Ovary (tissue), 9 donors: Measurements from ENCODE around the gene SLC5A5. TPM values are rescaled to one million over a fixed set of nuclear protein-coding genes. Genes with fewer than 3 reads are reported as not detected.

ENCODE experiments used
- DNase-seq, 5 donors: peaks; one replicate each; pipeline ENCODE4 v3.0.0-alpha.2; 2019 to 2020
- H3K27ac ChIP-seq, 2 donors: fragments of 200-600 bp; one replicate each; pipeline versions ENCODE4 v1.5.1 to v1.8.0; 2019 to 2022
- H3K27me3 ChIP-seq: fragments of 200-600 bp; one replicate; pipeline ENCODE4 v1.8.0; 2022
- H3K36me3 ChIP-seq: fragments of 200-600 bp; sonication (generic); one replicate; pipeline ENCODE4 v1.5.1; 2019
- H3K4me1 ChIP-seq: one replicate; pipeline ENCODE4 v1.8.1; 2013; ENCODE audit warnings: mild to moderate bottlenecking, moderate library complexity; ENCODE audit not compliant: insufficient read depth
- H3K4me3 ChIP-seq: fragments of 200-600 bp; sonication (generic); one replicate; pipeline ENCODE4 v1.5.1; 2017
- H3K9me3 ChIP-seq, 2 donors: fragments of 200-600 bp in 1 of 2; sonication (generic) in 1 of 2; one replicate each; pipeline versions ENCODE4 v1.5.1 to v1.8.1; 2013 to 2019; ENCODE audit warnings: mild to moderate bottlenecking in 1 of 2, moderate library complexity in 1 of 2
- CTCF ChIP-seq, 3 donors: fragments of 450-650 bp in 2 of 3; fragments of 200-600 bp in 1 of 3; IDR thresholded peaks; one replicate each; pipeline versions ENCODE4 v1.5.1 to v1.8.0; 2016 to 2022; ENCODE audit warnings: antibody characterized with exemption in 3 of 3, mild to moderate bottlenecking in 1 of 3
- EP300 ChIP-seq: sonication (generic); formaldehyde crosslinking; IDR thresholded peaks from one replicate; pipeline ENCODE4 v1.6.1; 2017; ENCODE audit warnings: antibody characterized with exemption
- POLR2A ChIP-seq: fragments of 450-650 bp; IDR thresholded peaks from one replicate; pipeline ENCODE4 v1.6.1; 2017; ENCODE audit warnings: antibody characterized with exemption, mild to moderate bottlenecking, moderate library complexity
- WGBS, 3 donors: extraction: QIAGEN DNeasy Blood & Tissue Kit in 1 of 3; methylation state at CpG; one replicate each; pipeline versions ENCODE4 v1.1.5 to v1.1.7; 2013 to 2017; 5-methylcytosine and 5-hydroxymethylcytosine counted together
- intact Hi-C, 4 donors: fragments of 100-400 bp; cut with DNase I; formaldehyde crosslinking; loops; one replicate each; pipeline versions ENCODE4 v1.11.0 to v1.15.1; 2022 to 2023
- polyA plus RNA-seq, 2 donors: library from polyadenylated mRNA; stranded (reverse); fragments of 200-250 nt in 1 of 2; fragments of 350-450 nt in 1 of 2; fragmentation: Illumina TruSeq in 1 of 2; extraction: RNeasy Lipid Tissue Mini Kit (QIAGEN cat#74804) in 1 of 2; gene quantifications; one replicate each; pipeline ENCODE4 v1.2.3, GENCODE V29; 2013 to 2014
- total RNA-seq, 7 donors: library from RNA; depleted of rRNA in 2 of 7; stranded (reverse); fragments of >200 nt in 2 of 7; fragmentation: NEBNext Ultra II Directional in 3 of 7; extraction: Animal tissue kit (Norgen Biotek cat#: 25700) in 3 of 7; gene quantifications; one replicate each; pipeline versions ENCODE4 v1.1.0 to v1.2.4, GENCODE V29; 2016 to 2023
- donor health status: DM: no; HTN: no; CAD: no; lungs with moderate emphysema.
- donor health status: DM: no; HTN: no; CAD: no.
- donor health status: Bipolar disorder and iron deficiency.
- donor health status: DM: yes; HTN: yes; CAD: no.
- donor health status: DM: no; HTN: no; CAD: no.
- donor health status: DM: yes; HTN: yes; CAD: no.

The SLC5A5 gene
- total and polyA plus RNA-seq, 9 donors, result 0.07 TPM; not detected in 8

GRCh38 chr19:17841371-17841809 is 30.4 kb upstream of the SLC5A5 start:
- H3K27me3 ChIP-seq, result no peaks in the 10 kb centered on the region
- intact Hi-C loops, result no loop called here
- H3K4me3 ChIP-seq, result peak overlapping the region; percentile 22
- H3K36me3 ChIP-seq, result no peaks in the 10 kb centered on the region
- no peak for DNase-seq
- no peaks in the 10 kb centered on the region for H3K9me3 ChIP-seq
- peaks cover 7% of the 10 kb centered on the region for H3K4me1 ChIP-seq
- TF ChIP-seq POLR2A, result peak; percentile 50
- no peak for TF ChIP-seq EP300
- no peak for TF ChIP-seq CTCF (IDR thresholded peaks at IDR 0.05)
- H3K27ac ChIP-seq, result peak overlapping the region; percentile 66 to 92
- WGBS, 3 donors, result 7 to 23% (median 9%) methylated on average over 27 to 30 of the region's 30 CpGs

- H3K4me3 ChIP-seq, result peak overlapping the region; percentile 28
- DNase-seq, result peak; percentile 99 to 100 (median 99)
- TF ChIP-seq CTCF (IDR thresholded peaks at IDR 0.05) (peak in 2 of 3 donors; percentile 9 to 17), EP300 (no peak), POLR2A (peak; percentile 94)
These were observed 29.7 kb upstream of the SLC5A5 start for GRCh38 chr19:17841810-17842662.

GRCh38 chr19:17842663-17843291 is 29.0 kb upstream of the SLC5A5 start:
- Histone ChIP-seq H3K4me3 (peak overlapping the region; percentile 28), H3K36me3 (no peaks in the 10 kb centered on the region), H3K4me1 (peaks cover 7% of the 10 kb centered on the region), H3K9me3 (no peaks in the 10 kb centered on the region), H3K27me3 (no peaks in the 10 kb centered on the region), H3K27ac (peak overlapping the region; percentile 87 to 92)
- DNase-seq, result peak; percentile 44 to 74 (median 63)
- TF ChIP-seq CTCF (IDR thresholded peaks at IDR 0.05), result no peak
- no peak for TF ChIP-seq EP300
- TF ChIP-seq POLR2A, result no peak
- WGBS, 3 donors, result 16 to 18% (median 17%) methylated on average over 19 to 20 of the region's 20 CpGs
- intact Hi-C loops, result no loop called here

More at GRCh38 chr19:17841810-17842662, 29.7 kb upstream of the SLC5A5 start:
- WGBS, 3 donors, result 3 to 7% (median 5%) methylated on average over 45 to 56 of the region's 56 CpGs
- Histone ChIP-seq H3K27ac (peak overlapping the region; percentile 87 to 92), H3K36me3 (no peaks in the 10 kb centered on the region), H3K9me3 (no peaks in the 10 kb centered on the region), H3K27me3 (no peaks in the 10 kb centered on the region), H3K4me1 (peaks cover 7% of the 10 kb centered on the region)
- intact Hi-C loops, result no loop called here

- peaks cover 12% of the 10 kb centered on the region for H3K4me1 ChIP-seq
- no peak for TF ChIP-seq CTCF (IDR thresholded peaks at IDR 0.05)
- intact Hi-C loops, result no loop called here
- no peaks in the 10 kb centered on the region for H3K36me3 ChIP-seq
- H3K4me3 ChIP-seq, result no peak overlapping the region
- no peaks in the 10 kb centered on the region for H3K27me3 ChIP-seq
- no peak for DNase-seq
- peak overlapping the region; percentile 87 to 92 for H3K27ac ChIP-seq
- 71 to 82% (median 79%) methylated on average over 9 of the region's 9 CpGs for WGBS, 3 donors
- H3K9me3 ChIP-seq, result no peaks in the 10 kb centered on the region
These were observed 28.4 kb upstream of the SLC5A5 start for GRCh38 chr19:17843292-17843827.
